Measurements from ENCODE around the gene ASNS.
"Not testable (repeated sequence)": the region's sequence is repeated elsewhere in the genome, so short reads cannot be mapped to it uniquely, and the experiment has no call there.

- not testable (repeated sequence) for TF ChIP-seq CTCF, POLR2A (IDR thresholded peaks at IDR 0.05)
Observed at GRCh38 chr7:97915267-97915666, 43.1 kb upstream of the ASNS start.

Data from lower leg skin (tissue), 3 donors.